ENCODE measurements around the gene CHRM4. TPM values are rescaled to one million over a fixed set of nuclear protein-coding genes. Genes with fewer than 3 reads are reported as not detected.

Gene CHRM4
- total RNA-seq, 1 experiment from 2014 or later: 1.1 TPM

- Histone ChIP-seq H3K4me3 (replicated peaks in 1 of 2; ENCODE audit: low read depth in 1 of 2, low read length in 2 of 2) (no peak overlapping the region), H4K20me1 (ENCODE audit: insufficient read depth) (no peaks in the 10 kb centered on the region), H3K36me3 (ENCODE audit: control insufficient read depth in 1 of 2, insufficient read depth in 2 of 2, low read length in 2 of 2) (no peaks in the 10 kb centered on the region), H3K27me3 (ENCODE audit: insufficient read depth, low read length) (no peaks in the 10 kb centered on the region), H3K9ac (ENCODE audit: low read length) (no peak overlapping the region), H2AFZ (ENCODE audit: low read depth, low read length, poor library complexity, severe bottlenecking) (no peak overlapping the region), H3K9me2 (ENCODE audit: insufficient read depth) (no peaks in the 10 kb centered on the region), H3K4me2 (ENCODE audit: low read length) (no peak overlapping the region), H3K9me3 (ENCODE audit: control insufficient read depth in 1 of 2, insufficient read depth in 1 of 2, low read depth in 1 of 2, low read length in 2 of 2) (no peaks in the 10 kb centered on the region), H3K4me1 (ENCODE audit: control insufficient read depth in 1 of 2, insufficient read depth in 2 of 2, low read length in 2 of 2) (peaks cover 0 to 24% of the 10 kb centered on the region in 2 experiments; a peak in 3 of 4 replicates), H3K27ac (ENCODE audit: low read depth, low read length) (no peak overlapping the region), H3K79me2 (ENCODE audit: insufficient read depth, low read length) (no peaks in the 10 kb centered on the region)
- no peak for ATAC-seq
- ChIA-PET RAD21 (ENCODE audit: low non-redundant PET in 1 of 2, low total read pairs in 2 of 2, uncharacterized antibody in 2 of 2, unreplicated experiment in 2 of 2) (no interaction called here), POLR2A (no interaction called here), CTCF (no interaction called here)
- no peak for TF ChIP-seq FOSL1 (IDR thresholded peaks at IDR 0.05; ENCODE audit: low read depth)
- TF ChIP-seq POLR2AphosphoS5 (IDR thresholded peaks at IDR 0.05; ENCODE audit: low read depth, low read length): no peak
- no peak for TF ChIP-seq EZH2phosphoT487 (IDR thresholded peaks at IDR 0.05; ENCODE audit: borderline replicate concordance)
- no peak for TF ChIP-seq JUND (IDR thresholded peaks at IDR 0.05)
- intact Hi-C loops (cut with micrococcal nuclease): no loop called here
- BruUV-seq (replicated peaks): no TSS peak
- no peak for DNase-seq (ENCODE audit: low read depth, low spot score)
Observed at GRCh38 chr11:46334211-46334610, 57.4 kb downstream of the CHRM4 start.

Small RNAs within 50 kb of the gene (microRNA-seq; reads per million reads assigned to microRNA genes)
- not detected for gene MIR4688 (ENCODE audit: borderline number of aligned reads)

Other genes with a start within 250 kb of the CHRM4 start
- 0.37 TPM for gene CREB3L1, start 114.1 kb downstream of the CHRM4 start, total RNA-seq (2021; ENCODE audit: unreplicated experiment)
- gene DGKZ, start 44.3 kb downstream of the CHRM4 start, total RNA-seq (2021; ENCODE audit: unreplicated experiment): 70.2 TPM
- gene MDK, start 10.1 kb downstream of the CHRM4 start, total RNA-seq (2021; ENCODE audit: unreplicated experiment): 286 TPM
- 22.7 TPM for gene AMBRA1, start 202.2 kb upstream of the CHRM4 start, total RNA-seq (2021; ENCODE audit: unreplicated experiment)
- 1.9 TPM for gene HARBI1, start 225.5 kb upstream of the CHRM4 start, total RNA-seq (2021; ENCODE audit: unreplicated experiment)
- 69.2 TPM for gene ATG13, start 225.8 kb upstream of the CHRM4 start, total RNA-seq (2021; ENCODE audit: unreplicated experiment)

All from HCT116 (cell line).